ENCODE data around the gene BEX4.
"Not testable (repeated sequence)": the region's sequence is repeated elsewhere in the genome, so short reads cannot be mapped to it uniquely, and the experiment has no call there.

BEX4 gene

DNA sequence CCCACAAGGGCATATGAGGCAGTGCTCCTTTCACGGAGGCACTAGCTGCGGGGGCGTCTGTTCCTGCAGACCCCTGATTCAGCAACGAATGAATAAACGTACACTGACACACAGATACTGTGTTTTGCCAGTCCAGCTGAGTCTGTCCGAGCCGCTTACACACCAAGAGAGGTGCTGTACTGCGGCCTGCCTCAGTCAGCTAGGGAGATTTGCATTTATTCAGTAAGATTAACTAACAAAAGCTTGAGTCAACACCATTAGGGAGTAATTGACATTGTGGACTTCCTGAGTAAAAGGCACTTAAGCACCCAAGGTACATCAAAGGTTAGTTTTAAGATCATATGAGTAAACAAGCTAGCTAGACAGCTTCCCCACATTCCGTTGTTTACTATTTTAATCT is 31.0 kb upstream of the BEX4 start:
- Histone ChIP-seq H3K27me3 (ENCODE audit: insufficient read depth, low read depth, severe bottlenecking) (peaks cover 59% of the 10 kb centered on the region), H3K9me3 (ENCODE audit: severe bottlenecking) (no peaks in the 10 kb centered on the region), H3K4me3 (ENCODE audit: low read depth, low read length) (no peak overlapping the region), H3K27ac (no peak overlapping the region), H3K36me3 (no peaks in the 10 kb centered on the region)
- TF ChIP-seq, protein P1, sequence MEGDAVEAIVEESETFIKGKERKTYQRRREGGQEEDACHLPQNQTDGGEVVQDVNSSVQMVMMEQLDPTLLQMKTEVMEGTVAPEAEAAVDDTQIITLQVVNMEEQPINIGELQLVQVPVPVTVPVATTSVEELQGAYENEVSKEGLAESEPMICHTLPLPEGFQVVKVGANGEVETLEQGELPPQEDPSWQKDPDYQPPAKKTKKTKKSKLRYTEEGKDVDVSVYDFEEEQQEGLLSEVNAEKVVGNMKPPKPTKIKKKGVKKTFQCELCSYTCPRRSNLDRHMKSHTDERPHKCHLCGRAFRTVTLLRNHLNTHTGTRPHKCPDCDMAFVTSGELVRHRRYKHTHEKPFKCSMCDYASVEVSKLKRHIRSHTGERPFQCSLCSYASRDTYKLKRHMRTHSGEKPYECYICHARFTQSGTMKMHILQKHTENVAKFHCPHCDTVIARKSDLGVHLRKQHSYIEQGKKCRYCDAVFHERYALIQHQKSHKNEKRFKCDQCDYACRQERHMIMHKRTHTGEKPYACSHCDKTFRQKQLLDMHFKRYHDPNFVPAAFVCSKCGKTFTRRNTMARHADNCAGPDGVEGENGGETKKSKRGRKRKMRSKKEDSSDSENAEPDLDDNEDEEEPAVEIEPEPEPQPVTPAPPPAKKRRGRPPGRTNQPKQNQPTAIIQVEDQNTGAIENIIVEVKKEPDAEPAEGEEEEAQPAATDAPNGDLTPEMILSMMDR (IDR thresholded peaks at IDR 0.05; ENCODE audit: low read depth, low read length), result no peak
- no peak for DNase-seq

DNA sequence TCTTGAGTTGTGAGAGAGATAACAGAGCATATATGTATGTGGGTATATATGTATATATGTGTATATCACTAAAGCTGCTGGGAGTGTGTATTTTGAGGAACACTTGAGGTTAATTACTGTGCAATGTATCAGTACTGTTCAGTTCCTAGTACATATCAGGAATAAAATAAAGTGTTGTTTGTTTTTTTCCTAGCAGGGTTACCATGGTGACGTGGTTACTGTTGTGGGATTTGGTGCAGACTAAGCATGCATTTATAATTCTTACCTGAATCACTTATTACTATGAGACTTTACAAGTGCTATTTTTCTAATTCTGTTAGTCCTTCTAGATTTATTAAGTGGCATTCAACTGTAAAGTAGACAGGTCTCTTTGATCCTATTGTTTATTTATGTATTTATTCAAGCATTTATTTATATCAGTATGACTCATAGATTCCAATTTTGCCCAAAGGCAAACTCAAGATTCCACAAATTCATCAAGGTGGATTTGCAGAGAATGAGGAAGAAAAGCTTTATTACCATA is 26.9 kb upstream of the BEX4 start:
- Histone ChIP-seq H3K9me3 (ENCODE audit: severe bottlenecking) (no peaks in the 10 kb centered on the region), H3K27me3 (ENCODE audit: insufficient read depth, low read depth, severe bottlenecking) (peaks cover 43% of the 10 kb centered on the region), H3K4me3 (ENCODE audit: low read depth, low read length) (no peak overlapping the region), H3K27ac (no peak overlapping the region), H3K36me3 (no peaks in the 10 kb centered on the region)
- TF ChIP-seq, protein P1 (IDR thresholded peaks at IDR 0.05; ENCODE audit: low read depth, low read length), result no peak
- DNase-seq, result no peak

DNA sequence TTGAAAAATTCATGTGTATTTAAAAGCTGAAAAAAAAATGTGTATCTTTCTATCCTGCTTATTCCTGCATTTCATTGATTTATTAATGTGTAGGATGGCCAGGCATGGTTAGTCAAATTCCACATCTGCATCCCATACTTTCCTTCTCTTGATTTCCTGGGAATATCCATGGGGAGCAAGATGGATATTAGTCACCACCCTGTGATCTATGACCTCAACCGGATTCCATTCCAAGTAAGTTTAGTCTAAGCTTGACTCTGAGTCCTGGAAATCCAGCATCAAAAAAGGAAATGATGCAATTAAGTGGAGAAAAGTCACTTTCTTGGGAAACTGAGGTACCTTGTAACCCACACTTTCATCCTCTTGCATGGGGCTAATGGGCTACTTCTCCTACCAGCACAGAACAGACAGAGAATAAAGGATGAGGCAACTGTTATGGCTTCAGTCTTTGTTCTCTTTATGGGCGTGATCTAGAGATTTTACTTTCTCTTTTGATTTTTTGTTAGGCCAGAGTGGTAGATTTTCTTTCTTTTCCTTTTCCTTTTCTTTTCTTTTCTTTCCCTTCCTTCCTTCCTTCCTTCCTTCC is 17.1 kb upstream of the BEX4 start:
- Histone ChIP-seq H3K9me3 (ENCODE audit: severe bottlenecking) (no peaks in the 10 kb centered on the region), H3K27ac (no peak overlapping the region), H3K27me3 (ENCODE audit: insufficient read depth, low read depth, severe bottlenecking) (peaks cover 21% of the 10 kb centered on the region), H3K36me3 (no peaks in the 10 kb centered on the region), H3K4me3 (ENCODE audit: low read depth, low read length) (no peak overlapping the region)
- TF ChIP-seq, protein P1 (IDR thresholded peaks at IDR 0.05; ENCODE audit: low read depth, low read length), result no peak
- DNase-seq, result no peak

DNA sequence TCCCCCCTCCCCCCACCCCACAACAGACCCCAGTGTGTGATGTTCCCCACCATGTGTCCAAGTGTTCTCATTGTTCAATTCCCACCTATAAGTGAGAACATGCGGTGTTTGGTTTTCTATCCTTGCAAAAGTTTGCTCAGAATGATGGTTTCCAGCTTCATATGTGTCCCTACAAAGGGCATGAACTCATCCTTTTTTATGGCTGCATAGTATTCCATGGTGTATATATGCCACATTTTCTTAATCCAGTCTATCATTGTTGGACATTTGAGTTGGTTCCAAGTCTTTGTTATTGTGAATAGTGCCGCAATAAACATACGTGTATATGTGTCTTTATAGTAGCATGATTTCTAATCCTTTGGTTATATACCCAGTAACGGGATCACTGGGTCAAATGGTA is 16.2 kb upstream of the BEX4 start:
- H3K4me3 ChIP-seq (ENCODE audit: low read depth, low read length); H3K27ac ChIP-seq; DNase-seq; H3K36me3 ChIP-seq; H3K9me3 ChIP-seq (ENCODE audit: severe bottlenecking): not testable (repeated sequence)
- peaks cover 21% of the 10 kb centered on the region for H3K27me3 ChIP-seq (ENCODE audit: insufficient read depth, low read depth, severe bottlenecking)

DNA sequence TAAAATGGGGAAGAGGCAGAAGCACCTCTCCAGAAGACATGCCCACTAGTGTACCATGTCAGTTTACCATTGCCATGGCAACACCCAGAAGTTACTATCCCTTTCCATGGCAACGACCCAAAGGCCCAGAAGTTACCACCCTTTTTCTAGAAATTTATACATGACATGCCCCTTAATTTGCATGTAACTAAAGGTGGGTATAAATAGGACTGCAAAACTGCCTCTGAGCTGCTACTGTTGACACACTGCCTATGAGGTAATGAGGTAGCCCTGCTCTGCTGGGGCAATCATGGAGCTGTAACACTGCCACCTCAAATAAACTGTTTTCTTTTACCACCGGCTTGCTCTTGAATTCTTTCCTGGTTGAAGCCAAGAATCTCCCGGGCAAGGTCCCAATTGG is 13.9 kb upstream of the BEX4 start:
- H3K4me3 ChIP-seq (ENCODE audit: low read depth, low read length), result no peak overlapping the region
- no peak for DNase-seq
- no peaks in the 10 kb centered on the region for H3K36me3 ChIP-seq
- peaks cover 13% of the 10 kb centered on the region for H3K27me3 ChIP-seq (ENCODE audit: insufficient read depth, low read depth, severe bottlenecking)
- TF ChIP-seq, protein P1 (IDR thresholded peaks at IDR 0.05; ENCODE audit: low read depth, low read length), result no peak
- H3K9me3 ChIP-seq (ENCODE audit: severe bottlenecking), result no peaks in the 10 kb centered on the region
- no peak overlapping the region for H3K27ac ChIP-seq

DNA sequence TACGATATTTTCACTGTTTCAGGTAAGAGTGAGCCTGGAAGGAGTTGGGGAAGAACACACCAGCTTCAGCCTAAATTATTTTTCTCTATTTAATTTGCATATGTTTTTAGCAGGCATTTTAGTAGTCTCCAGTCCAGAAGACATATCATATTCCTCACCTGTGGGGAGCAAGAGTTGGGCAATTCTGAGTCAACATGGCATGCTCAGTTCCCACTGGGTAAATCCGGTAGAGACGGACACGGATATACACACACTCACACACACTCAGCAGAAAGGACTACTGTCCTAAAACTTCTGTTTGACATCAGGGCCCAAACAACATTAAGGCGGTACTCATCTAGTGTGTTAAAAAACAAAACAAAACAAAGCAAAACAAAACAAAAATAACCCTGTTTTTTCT is 4.9 kb upstream of the BEX4 start:
- TF ChIP-seq, protein P1 (IDR thresholded peaks at IDR 0.05; ENCODE audit: low read depth, low read length), result no peak
- no peaks in the 10 kb centered on the region for H3K36me3 ChIP-seq
- no peak overlapping the region for H3K27ac ChIP-seq
- no peak for DNase-seq
- H3K27me3 ChIP-seq (ENCODE audit: insufficient read depth, low read depth, severe bottlenecking), result peaks cover 25% of the 10 kb centered on the region
- no peaks in the 10 kb centered on the region for H3K9me3 ChIP-seq (ENCODE audit: severe bottlenecking)
- no peak overlapping the region for H3K4me3 ChIP-seq (ENCODE audit: low read depth, low read length)
